ENCODE results near the gene MYG1. TPM values are rescaled to one million over a fixed set of nuclear protein-coding genes. Genes with fewer than 3 reads are reported as not detected.
"Not testable (repeated sequence)": the region's sequence is repeated elsewhere in the genome, so short reads cannot be mapped to it uniquely, and the experiment has no call there.

MYG1 gene
- total RNA-seq, 1 experiment from 2014 or later = 45.1 TPM

GRCh38 chr12:53326460-53327185 lies 27.1 kb downstream of the MYG1 start:
- Histone ChIP-seq H3K36me3 (no peaks in the 10 kb centered on the region; the same call in 1 of the 2 replicates), H3K9me3 (replicated peaks) (no peaks in the 10 kb centered on the region), H3K4me1 (replicated peaks) (peaks cover 19% of the 10 kb centered on the region), H3K27me3 (replicated peaks) (no peaks in the 10 kb centered on the region), H3K4me3 (no peak overlapping the region), H3K27ac (no peak overlapping the region)
- no peak for DNase-seq (ENCODE audit: low read depth in 1 of 2, low spot score in 2 of 2)

DNA sequence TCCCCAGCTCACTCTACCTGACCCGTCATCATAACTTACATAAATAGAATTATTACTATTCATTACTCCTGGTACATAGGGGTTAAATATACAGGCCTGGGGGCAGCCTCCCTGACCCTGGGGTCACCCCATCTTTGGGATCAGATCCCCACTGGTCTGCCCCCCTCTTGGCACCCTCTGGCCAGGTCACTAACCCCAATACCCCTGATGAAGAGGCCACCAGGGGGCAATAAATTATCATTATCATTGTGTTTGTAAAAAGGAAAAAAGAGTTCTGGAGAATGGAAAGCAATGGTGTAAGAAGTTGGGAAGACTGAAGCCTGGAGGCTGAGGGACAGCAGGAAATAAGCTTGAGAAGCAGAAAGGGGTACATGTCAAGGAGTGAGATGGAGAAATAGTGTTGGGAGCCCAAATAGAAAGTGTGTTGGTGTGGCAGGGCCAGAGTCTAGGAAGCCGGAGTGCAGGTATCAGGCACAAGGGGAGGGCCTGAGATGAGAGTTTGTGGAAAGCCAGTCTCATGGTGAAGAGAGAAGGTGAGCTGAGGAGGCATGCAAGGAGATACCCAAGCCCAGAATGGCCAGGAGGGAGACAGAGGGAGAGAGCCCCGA lies 28.0 kb downstream of the MYG1 start:
- H3K36me3 ChIP-seq = no peaks in the 10 kb centered on the region; the same call in 1 of the 2 replicates
- H3K27ac ChIP-seq = no peak overlapping the region

GRCh38 chr12:53328043-53328435 lies 28.5 kb downstream of the MYG1 start:
- Histone ChIP-seq H3K9me3 (replicated peaks) (no peaks in the 10 kb centered on the region), H3K4me3 (no peak overlapping the region), H3K27me3 (replicated peaks) (no peaks in the 10 kb centered on the region), H3K27ac (no peak overlapping the region), H3K36me3 (no peaks in the 10 kb centered on the region; the same call in 1 of the 2 replicates), H3K4me1 (replicated peaks) (peaks cover 14% of the 10 kb centered on the region)
- DNase-seq (ENCODE audit: low read depth in 1 of 2, low spot score in 2 of 2) = no peak

More for the DNA sequence above, 28.0 kb downstream of the MYG1 start:
- Histone ChIP-seq H3K27me3 (replicated peaks) (no peaks in the 10 kb centered on the region), H3K4me1 (replicated peaks) (peaks cover 14% of the 10 kb centered on the region), H3K9me3 (replicated peaks) (no peaks in the 10 kb centered on the region), H3K4me3 (no peak overlapping the region)
- DNase-seq (ENCODE audit: low read depth in 1 of 2, low spot score in 2 of 2) = no peak

- DNase-seq (ENCODE audit: low read depth in 1 of 2, low spot score in 2 of 2) = no peak
- Histone ChIP-seq H3K27ac (no peak overlapping the region), H3K4me1 (replicated peaks) (peaks cover 5% of the 10 kb centered on the region), H3K4me3 (no peak overlapping the region), H3K27me3 (replicated peaks) (no peaks in the 10 kb centered on the region), H3K9me3 (replicated peaks) (no peaks in the 10 kb centered on the region), H3K36me3 (no peaks in the 10 kb centered on the region)
Measured at GRCh38 chr12:53330671-53331070, 31.2 kb downstream of the MYG1 start.

GRCh38 chr12:53332339-53332738 lies 32.8 kb downstream of the MYG1 start:
- not testable (repeated sequence) for H3K36me3 ChIP-seq; DNase-seq (ENCODE audit: low read depth in 1 of 2, low spot score in 2 of 2); H3K9me3 ChIP-seq (replicated peaks); H3K4me3 ChIP-seq; H3K4me1 ChIP-seq (replicated peaks); H3K27me3 ChIP-seq (replicated peaks); H3K27ac ChIP-seq

GRCh38 chr12:53332744-53333143 lies 33.2 kb downstream of the MYG1 start:
- no peaks in the 10 kb centered on the region for H3K4me1 ChIP-seq (replicated peaks)
- peaks cover 4% of the 10 kb centered on the region for H3K27me3 ChIP-seq (replicated peaks)
- no peak overlapping the region for H3K27ac ChIP-seq
- no peaks in the 10 kb centered on the region for H3K36me3 ChIP-seq
- H3K9me3 ChIP-seq (replicated peaks) = no peaks in the 10 kb centered on the region
- DNase-seq (ENCODE audit: low read depth in 1 of 2, low spot score in 2 of 2) = no peak
- no peak overlapping the region for H3K4me3 ChIP-seq

GRCh38 chr12:53333289-53333688 lies 33.8 kb downstream of the MYG1 start:
- peaks cover 4% of the 10 kb centered on the region for H3K27me3 ChIP-seq (replicated peaks)
- no peak overlapping the region for H3K27ac ChIP-seq
- H3K4me1 ChIP-seq (replicated peaks) = no peaks in the 10 kb centered on the region
- H3K9me3 ChIP-seq (replicated peaks) = no peaks in the 10 kb centered on the region
- no peaks in the 10 kb centered on the region for H3K36me3 ChIP-seq
- no peak for DNase-seq (ENCODE audit: low read depth in 1 of 2, low spot score in 2 of 2)
- no peak overlapping the region for H3K4me3 ChIP-seq

DNA sequence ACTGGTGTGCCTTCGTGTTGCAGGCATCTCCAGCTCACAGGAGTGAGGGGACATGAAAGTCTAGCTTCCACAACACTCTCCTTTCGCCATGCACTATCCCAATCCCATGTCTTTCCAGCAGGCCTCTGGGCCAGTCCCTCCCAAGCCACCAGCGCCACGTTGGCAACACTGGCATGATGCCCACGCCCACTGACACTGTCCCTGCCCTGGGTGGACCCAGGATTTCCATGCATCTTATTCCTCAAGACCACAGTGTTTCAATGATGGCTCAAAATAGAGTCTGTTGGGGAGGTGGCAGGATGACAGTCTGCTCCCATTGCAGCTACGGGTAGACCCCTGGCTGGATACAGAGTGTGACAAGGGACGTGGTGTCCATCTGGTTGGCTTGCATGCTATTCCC lies 34.4 kb downstream of the MYG1 start:
- peaks cover 8% of the 10 kb centered on the region for H3K27me3 ChIP-seq (replicated peaks)
- DNase-seq (ENCODE audit: low read depth in 1 of 2, low spot score in 2 of 2) = no peak

GRCh38 chr12:53334822-53335221 lies 35.3 kb downstream of the MYG1 start:
- Histone ChIP-seq H3K4me1 (replicated peaks) (peaks cover 4% of the 10 kb centered on the region; the same call in 1 of the 2 replicates), H3K27ac (no peak overlapping the region), H3K9me3 (replicated peaks) (no peaks in the 10 kb centered on the region), H3K27me3 (replicated peaks) (peaks cover 8% of the 10 kb centered on the region), H3K4me3 (no peak overlapping the region), H3K36me3 (no peaks in the 10 kb centered on the region)
- no peak for DNase-seq (ENCODE audit: low read depth in 1 of 2, low spot score in 2 of 2)

More for the DNA sequence above, 34.4 kb downstream of the MYG1 start:
- no peak overlapping the region for H3K27ac ChIP-seq
- no peak overlapping the region for H3K4me3 ChIP-seq
- H3K9me3 ChIP-seq (replicated peaks) = no peaks in the 10 kb centered on the region
- H3K36me3 ChIP-seq = no peaks in the 10 kb centered on the region
- H3K4me1 ChIP-seq (replicated peaks) = peaks cover 4% of the 10 kb centered on the region; the same call in 1 of the 2 replicates

DNA sequence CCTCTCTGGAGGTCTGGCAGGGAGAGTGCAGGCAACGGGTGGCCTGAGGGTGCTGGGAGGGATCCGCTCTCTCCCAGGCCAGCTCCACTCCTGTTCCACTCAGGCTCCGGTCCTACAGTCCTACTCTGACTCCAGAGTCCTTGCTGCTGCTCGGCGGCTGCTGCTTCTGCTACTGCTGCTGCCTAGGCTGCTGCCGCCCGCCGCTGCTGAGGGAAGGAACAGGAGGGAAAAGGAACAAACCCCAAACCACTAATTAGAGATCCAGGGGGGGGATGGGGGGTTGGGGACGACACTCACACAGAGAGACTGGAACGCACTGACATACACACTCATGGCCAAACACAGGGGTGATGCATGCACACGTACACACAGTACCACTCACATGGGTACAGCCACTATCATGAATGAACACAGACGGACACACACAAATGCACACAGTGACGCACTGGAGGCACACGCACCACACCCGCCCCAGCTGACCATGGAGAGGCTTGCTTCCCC lies 36.7 kb downstream of the MYG1 start, which contains the start of gene SP7:
Gene SP7 (minus strand): TSS at position 174 of the 501 bp plus-strand sequence. CDS start 708 bp downstream, outside the sequence.
- no peak for DNase-seq (ENCODE audit: low read depth in 1 of 2, low spot score in 2 of 2)
- H3K36me3 ChIP-seq = no peaks in the 10 kb centered on the region
- no peak within 1 kb of the TSS for H3K4me3 ChIP-seq
- peaks cover 4% of the 10 kb centered on the region; the same call in 1 of the 2 replicates for H3K4me1 ChIP-seq (replicated peaks)
- no peaks in the 10 kb centered on the region for H3K9me3 ChIP-seq (replicated peaks)
- H3K27ac ChIP-seq = no peak within 1 kb of the TSS
- H3K27me3 ChIP-seq (replicated peaks) = peaks cover 8% of the 10 kb centered on the region

DNA sequence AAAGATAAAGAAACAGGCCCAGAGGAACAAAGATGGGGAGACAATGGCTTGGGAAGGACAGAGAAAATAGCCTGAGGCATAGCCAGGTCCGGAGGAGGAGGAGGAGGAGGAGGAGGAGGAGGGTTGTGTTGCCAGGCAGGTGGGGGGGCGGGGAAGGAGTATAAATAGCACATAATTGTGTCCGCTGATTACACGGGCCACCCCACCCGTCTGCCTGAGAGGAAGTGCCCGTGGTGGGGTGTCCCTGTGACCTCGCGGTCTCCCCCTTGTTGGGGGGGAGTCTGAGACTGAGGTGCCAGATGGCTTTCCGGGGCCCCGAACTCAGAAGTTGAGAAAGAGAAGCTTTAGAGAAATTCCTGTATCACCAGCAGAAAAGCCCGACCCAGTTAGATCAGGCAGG lies 38.5 kb downstream of the MYG1 start:
- H3K27ac ChIP-seq = no peak overlapping the region
- H3K36me3 ChIP-seq = no peaks in the 10 kb centered on the region
- peaks cover 4% of the 10 kb centered on the region; the same call in 1 of the 2 replicates for H3K4me1 ChIP-seq (replicated peaks)
- H3K9me3 ChIP-seq (replicated peaks) = no peaks in the 10 kb centered on the region
- peaks cover 8% of the 10 kb centered on the region for H3K27me3 ChIP-seq (replicated peaks)
- DNase-seq (ENCODE audit: low read depth in 1 of 2, low spot score in 2 of 2) = no peak
- no peak overlapping the region for H3K4me3 ChIP-seq

DNA sequence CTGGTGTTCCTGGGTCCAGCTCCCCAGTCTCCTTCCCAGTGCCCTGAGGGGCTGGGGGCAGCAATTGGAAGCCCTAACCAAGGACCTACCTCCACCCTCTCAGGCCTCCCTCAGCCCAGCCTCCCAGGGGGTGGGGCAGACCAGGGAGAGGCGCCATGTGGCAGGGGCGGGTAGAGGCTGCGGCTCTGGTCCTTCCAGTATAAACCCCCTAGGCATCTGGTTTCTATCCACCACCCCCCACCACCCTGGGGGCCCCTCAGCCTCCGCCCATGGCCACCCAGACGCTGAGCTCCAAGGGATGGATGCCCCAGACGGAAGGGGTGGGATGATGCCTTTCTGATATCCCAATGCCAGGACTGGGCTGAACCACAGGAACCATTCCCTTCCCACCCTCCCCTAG lies 39.4 kb downstream of the MYG1 start:
- Histone ChIP-seq H3K4me3 (no peak overlapping the region), H3K27ac (no peak overlapping the region), H3K4me1 (replicated peaks) (peaks cover 4% of the 10 kb centered on the region; the same call in 1 of the 2 replicates), H3K9me3 (replicated peaks) (no peaks in the 10 kb centered on the region), H3K36me3 (no peaks in the 10 kb centered on the region), H3K27me3 (replicated peaks) (peaks cover 8% of the 10 kb centered on the region)
- no peak for DNase-seq (ENCODE audit: low read depth in 1 of 2, low spot score in 2 of 2)

GRCh38 chr12:53340398-53340797 lies 40.9 kb downstream of the MYG1 start:
- no peak overlapping the region for H3K4me3 ChIP-seq
- H3K4me1 ChIP-seq (replicated peaks) = peaks cover 6% of the 10 kb centered on the region
- H3K9me3 ChIP-seq (replicated peaks) = no peaks in the 10 kb centered on the region
- H3K36me3 ChIP-seq = no peaks in the 10 kb centered on the region
- peaks cover 8% of the 10 kb centered on the region for H3K27me3 ChIP-seq (replicated peaks)
- no peak for DNase-seq (ENCODE audit: low read depth in 1 of 2, low spot score in 2 of 2)
- no peak overlapping the region for H3K27ac ChIP-seq

DNA sequence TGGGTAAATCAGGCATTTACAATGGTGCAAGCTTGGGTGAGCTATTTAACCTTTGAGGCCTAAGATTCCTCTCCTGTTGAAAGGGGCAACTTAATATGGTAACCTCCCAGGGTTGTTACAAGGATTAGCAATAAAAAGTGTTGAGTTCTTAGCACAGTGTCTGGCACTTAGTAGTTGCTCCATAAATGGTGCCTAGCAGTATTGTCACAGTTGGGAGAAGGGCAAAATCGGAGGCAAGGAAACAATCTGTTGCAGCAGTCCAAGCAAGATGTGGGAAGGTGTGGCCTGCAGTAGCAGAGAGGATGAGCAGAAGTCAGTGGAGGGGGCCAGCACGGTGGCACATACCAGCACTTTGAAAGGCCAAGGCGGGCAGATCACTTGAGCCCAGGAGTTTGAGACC lies 44.0 kb downstream of the MYG1 start:
- Histone ChIP-seq H3K4me3 (no peak overlapping the region), H3K27me3 (replicated peaks) (0 out of 2 replicates have a peak, but pooled peaks cover 4% of the 10 kb centered on the region), H3K9me3 (replicated peaks) (no peaks in the 10 kb centered on the region), H3K4me1 (replicated peaks) (peaks cover 14% of the 10 kb centered on the region), H3K27ac (no peak overlapping the region), H3K36me3 (no peaks in the 10 kb centered on the region)
- no peak for DNase-seq (ENCODE audit: low read depth in 1 of 2, low spot score in 2 of 2)
